Erythroblast (primary cell): ENCODE measurements around the gene LSM14A.

Experiments
- GATA1 ChIP-seq: IDR thresholded peaks from 2 replicates; pipeline ENCODE4 v1.6.1; 2011; ENCODE audit warnings: low read depth, mild to moderate bottlenecking, control low read depth, low read length, moderate library complexity
- POLR2A ChIP-seq: IDR thresholded peaks from 2 replicates; pipeline ENCODE4 v1.6.1; 2011; ENCODE audit warnings: mild to moderate bottlenecking, low read length

GRCh38 chr19:34124828-34125227 is 47.5 kb upstream of the LSM14A start:
- no peak for TF ChIP-seq POLR2A
- no peak for TF ChIP-seq GATA1
